Skeletal muscle cell (primary cell): ENCODE data around the gene HOXB9.

Experiments used
- DNase-seq: peaks from one replicate; pipeline ENCODE4 v3.0.0-alpha.2; 2010; ENCODE audit warnings: low read depth
- H3K4me3 ChIP-seq: 2 replicates; pipeline ENCODE4 v1.5.1; 2011; ENCODE audit warnings: low read depth, mild to moderate bottlenecking, control low read depth, low read length, moderate library complexity

HOXB9 gene

DNA sequence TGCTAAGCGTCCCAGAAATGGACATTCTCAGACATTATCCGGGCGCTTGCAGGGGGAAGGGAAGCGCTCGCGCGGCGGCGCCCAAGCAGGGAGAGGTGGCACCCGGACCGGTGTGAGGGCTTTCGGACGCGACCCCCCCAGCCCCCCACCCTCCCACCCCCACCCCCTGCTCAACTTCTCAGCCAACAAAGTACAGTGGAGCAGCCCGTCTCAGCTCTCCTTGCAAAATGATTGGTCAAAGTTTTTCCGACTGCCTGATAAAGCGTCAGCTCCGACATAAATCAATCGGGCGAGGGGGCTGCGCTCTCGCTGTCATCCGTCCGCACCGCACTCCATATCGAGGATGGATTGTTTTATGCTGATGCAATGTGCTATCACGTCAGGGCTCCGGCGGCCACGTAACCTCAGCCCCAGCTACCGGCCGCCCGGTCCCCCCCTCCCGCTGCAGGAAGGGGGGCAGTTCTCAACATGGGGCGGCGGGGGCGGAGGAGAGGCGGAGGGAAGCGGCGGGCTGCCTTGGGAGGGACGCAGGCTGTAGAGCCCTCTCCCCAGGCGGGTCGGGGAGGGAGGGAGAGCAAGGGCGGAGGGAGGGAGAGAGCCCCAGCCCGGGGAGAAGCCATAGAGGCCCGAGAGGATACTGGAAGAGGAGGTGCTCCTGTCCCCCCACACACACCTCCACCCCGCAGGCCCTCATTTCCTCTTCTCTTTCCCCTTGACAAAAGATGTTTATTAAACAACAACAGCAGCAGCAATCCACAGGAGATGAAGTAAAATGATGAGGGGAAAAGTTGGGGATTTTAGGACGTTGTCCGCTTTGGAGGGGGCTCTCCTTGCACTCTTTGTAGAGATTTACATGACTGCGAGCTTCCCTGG lies at the start of gene HOXB9:
TSS of gene HOXB9 (minus strand) at position 114 of the 873 bp plus-strand sequence. CDS start at position 25, 89 bp downstream.
- DNase-seq, result no peak
- peak within 1 kb of the TSS; percentile 42 for H3K4me3 ChIP-seq

DNA sequence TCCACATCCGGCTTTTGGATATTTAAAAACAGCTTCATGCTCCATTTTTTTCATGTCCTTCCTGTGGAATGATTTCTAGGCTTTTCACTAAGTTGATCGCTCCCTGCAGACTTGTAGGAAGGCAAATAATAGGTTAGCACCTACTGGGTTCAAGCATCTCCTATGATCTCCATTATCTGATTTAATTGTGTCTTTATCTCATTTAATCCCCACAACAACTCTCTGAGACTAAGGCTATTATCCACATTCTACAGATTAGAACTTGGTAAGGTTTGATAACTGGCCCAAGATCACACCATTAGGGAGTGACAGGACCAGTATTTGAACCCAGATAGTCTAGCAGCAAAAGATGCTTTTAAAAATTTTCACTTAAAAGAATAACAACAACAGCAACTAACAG lies 46.2 kb upstream of the HOXB9 start:
- H3K4me3 ChIP-seq, result no peak overlapping the region
- DNase-seq, result no peak

DNA sequence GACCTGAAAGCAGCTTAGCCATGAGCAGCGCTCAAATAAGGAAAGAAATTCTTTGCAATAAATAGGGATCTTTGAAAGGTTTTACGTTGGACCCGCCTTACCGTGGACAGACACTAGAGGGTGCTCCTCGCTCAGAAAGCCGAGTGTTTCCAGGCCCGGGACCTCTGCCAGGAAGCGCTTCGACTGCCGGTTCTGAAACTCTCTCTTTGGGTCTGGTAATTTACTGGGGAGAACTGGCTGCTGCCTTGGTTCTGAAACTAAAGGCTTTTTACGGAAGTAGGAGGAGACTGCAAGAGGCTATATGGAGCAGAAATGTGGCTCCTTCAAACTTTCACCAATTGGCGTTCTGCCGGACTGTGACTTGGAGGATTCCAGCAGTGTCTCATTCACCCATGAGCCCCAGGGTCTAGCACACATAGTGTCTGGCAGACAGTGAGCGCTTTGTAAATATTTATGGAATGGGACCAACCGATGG lies 45.6 kb upstream of the HOXB9 start:
- H3K4me3 ChIP-seq, result peak overlapping the region; percentile 50

DNA sequence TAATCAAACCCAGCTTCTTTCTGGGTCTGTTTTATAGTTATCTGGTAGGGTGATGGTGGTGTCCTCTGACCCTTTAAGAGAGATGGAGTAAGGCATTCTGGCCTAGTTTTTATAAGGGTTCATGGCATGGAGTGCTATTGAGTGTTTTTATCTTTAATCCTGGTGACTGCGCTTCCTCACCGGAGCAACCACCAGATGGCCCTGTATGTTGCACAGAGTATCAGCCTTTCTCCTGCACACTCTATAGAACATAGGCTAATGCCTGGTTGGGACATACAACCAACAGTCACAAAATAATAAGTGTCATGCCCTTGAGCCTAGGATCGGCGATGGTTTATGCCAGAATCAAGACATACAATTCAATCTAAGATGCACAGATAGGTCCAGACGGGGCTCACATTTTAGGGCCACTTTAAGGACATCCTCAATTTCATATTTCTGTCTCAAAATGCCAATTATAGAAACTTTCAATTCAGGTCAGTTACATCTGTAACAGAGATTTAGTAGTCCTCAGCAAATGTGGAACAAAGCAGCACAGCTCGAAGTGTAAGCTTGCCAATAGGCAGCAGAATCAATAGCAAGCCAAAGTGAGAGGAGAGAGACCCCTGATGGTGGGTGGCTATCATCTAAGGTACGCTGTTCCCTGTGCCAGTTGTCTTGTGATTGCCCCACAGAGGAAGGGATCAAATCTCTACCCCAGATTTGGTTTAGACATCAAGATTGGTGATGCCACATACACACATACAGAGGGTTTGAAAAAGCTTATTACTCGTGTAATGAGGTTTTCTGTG lies 37.2 kb upstream of the HOXB9 start:
- no peak overlapping the region for H3K4me3 ChIP-seq
- no peak for DNase-seq

More for the DNA sequence above, 45.6 kb upstream of the HOXB9 start:
- DNase-seq, result peak; percentile 15

DNA sequence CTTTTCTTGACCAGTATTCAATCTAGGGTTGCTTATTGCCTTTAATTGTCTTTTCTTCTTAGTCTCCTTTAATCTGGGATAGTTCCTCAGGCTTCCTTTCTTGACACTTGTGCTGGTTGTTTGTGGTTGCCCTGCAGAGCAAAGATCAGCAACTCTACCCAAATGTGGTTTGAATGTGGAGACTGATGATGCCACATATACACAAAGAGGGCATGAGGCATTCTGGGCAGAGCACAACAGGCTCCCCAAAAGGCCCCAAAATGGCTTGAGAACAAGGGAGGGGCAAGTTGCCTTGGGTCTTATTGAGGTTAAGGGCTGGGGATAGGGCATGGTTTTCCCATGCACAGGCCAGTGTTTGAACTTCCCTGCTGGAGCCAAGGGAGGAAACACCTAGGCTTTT lies 29.8 kb upstream of the HOXB9 start:
- no peak overlapping the region for H3K4me3 ChIP-seq
- DNase-seq, result no peak

DNA sequence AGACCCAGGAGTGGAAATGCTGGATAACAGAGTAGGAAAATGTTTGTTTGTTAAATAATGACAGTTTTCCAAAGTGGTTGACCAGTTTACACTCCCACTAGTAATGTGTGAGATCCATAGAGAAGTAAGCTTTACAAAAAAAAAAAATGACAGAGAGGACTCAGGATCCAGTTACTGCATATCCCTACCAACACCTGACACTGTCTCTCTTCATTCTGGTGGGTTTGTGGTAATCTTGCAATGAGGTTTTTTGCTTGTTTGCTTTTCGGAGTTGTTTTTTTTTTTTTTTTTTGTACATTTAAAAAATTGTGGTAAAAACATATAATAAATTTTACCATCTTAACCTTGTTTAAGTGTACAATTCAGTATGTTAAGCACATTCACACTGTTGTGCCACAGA lies 23.6 kb upstream of the HOXB9 start:
- no peak for DNase-seq
- no peak overlapping the region for H3K4me3 ChIP-seq

DNA sequence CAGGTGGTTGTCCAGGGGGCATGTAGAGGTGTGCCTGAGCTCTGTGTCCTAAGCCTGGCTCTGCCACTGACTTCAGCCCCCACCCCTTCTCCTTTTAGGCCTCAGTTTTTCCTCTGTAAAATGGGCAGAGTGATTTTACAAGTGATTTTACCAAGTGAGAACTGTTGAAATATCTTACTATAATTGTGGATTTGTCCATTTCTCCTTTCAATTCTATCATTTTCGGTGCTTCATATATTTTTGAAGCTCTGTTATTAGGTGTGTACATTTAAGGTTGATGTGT lies 21.7 kb upstream of the HOXB9 start:
- DNase-seq, result no peak
- no peak overlapping the region for H3K4me3 ChIP-seq

DNA sequence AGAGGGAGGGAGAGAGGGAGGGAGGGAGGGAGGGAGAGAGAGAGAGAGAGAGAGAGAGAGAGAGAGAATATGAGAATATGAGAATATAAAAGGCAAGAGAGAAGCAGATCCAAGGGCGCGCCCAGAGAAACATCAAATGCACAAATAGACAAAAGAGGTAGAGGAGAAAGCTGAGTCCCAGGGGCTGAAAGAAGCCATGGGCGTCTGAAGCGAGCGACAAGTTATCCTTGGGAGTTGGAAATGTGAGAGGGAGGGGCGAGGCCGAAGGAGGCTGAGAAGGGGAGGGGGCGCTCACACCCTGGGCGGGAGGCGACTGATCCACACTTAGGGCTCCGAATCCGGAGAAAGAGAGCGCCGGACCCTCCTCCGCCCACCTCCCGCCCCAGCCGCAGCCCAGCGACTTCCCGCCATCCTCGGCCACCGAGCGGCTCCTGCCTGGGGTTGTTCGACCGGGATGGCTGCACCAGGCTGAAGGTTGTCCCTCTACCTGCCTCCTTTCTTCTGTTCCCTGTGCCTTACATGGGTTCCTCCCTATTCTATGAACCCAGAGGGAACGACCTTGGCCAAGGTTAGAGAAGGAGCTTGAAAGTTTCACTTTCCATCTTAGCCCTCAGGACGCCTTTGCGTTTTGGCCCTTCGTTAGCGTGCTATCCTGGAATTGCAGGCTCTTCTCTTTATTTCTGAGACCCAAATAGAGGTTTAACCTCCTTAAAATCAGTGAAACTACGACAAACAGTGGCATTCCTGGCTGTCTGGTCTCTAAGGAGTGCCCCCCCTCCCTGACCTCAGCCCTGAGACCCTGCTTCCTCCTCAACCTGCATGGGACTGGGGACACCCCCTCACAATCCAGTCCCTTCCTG lies 21.2 kb upstream of the HOXB9 start:
- H3K4me3 ChIP-seq, result peak overlapping the region; percentile 37
- DNase-seq, result no peak

DNA sequence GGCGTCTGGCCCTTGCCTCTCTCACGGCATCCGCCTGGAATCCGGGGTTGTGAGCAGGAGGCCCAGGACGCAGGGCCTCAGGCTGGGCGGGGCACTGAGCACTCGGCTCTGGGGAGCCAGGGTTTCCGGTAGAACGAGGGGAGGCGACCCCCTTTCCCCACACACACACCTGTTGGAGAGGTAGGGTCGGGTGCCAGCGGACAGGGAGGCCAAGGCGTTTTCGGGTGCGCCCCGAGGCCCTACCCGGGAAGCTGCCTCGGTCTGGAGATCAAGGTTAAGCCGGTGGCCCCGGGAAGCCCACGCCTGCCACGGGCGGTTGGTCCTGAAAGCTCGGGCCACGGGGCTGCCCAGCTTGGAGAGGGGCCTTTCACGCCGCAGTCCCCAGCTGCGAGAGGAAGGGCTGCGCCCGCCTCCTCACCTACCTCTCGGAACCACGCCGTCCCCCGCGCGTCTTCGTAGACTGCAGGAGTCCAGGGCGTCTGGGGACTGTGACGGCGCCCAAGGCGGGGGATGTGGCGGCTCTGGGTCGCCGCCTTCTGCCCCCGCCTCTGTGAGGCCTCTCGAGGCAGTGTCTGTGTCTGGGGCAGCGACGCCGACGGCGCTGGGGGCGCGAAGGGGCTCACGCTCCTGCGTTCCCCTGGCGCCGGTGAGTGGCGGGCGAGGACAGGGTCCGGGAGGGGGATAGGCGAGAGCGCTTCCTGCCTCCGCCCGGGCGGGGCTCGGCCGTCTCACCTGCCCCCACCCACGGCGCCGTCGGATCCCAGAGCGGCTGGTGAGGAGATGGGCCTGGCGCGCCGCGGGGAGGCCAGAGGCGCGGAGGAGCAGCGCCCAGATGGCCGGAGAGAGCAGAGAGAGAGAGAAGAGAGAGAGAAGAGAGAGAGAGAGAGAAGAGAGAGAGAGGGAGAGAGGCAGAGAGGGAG lies 20.3 kb upstream of the HOXB9 start:
- no peak for DNase-seq
- peak overlapping the region; percentile 0 for H3K4me3 ChIP-seq

DNA sequence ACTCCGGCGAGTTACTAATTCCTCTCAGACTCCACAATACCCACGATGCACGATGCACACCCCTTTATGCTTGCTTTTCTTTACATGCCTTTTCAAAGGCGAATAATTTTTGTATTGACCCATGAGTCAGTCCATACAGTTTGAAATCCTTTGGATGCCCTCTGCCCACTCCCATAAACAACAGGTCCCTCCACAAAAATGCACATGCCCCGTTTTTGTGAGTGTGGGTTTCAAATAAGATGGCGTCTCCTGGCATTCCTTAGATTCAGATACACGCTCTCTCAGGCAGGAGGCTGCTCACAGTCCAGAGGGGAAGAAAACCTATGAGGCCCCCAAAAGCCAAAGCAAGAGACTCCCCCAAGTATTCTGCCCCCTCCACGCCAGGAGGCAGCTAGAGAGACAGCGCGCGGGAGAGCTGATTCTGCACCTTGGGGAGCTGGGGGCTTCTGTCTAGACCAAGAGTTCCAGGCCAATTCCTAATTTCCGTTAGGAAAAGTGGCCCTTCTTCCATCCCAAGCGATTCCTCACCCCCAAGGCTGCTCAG lies 19.6 kb upstream of the HOXB9 start:
- no peak for DNase-seq
- peak overlapping the region; percentile 0 for H3K4me3 ChIP-seq

DNA sequence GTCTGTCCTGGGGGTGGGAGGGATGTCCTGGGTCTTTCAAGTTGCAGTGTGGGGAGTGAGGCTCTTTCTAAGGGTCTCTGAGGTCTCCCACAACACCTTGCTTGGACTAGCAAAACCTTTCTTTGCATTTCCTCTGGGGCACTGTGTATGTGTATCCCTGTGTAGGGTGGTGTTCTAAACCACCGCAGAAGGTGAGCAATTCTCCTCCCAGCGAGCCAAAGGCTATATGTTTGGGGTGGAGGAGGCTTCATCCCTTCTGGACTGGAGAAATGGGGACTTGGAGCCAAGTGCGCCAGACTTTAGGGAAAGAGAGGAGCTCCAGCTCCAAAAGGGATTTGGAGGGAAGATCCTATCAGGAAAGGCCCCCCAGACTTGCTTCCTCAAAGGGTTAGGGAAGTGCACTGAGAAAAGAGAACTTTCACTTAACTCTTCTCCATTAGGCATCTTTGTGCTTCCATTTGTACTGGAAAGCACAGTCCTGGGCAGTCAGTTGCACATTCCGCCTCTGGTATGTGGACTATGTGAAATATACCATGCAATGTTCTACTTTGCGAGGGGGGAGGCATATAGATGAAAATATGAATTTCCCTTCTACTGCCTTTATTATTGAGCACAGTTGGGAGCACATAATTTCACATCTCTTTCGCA lies 18.9 kb upstream of the HOXB9 start:
- no peak for DNase-seq
- no peak overlapping the region for H3K4me3 ChIP-seq

DNA sequence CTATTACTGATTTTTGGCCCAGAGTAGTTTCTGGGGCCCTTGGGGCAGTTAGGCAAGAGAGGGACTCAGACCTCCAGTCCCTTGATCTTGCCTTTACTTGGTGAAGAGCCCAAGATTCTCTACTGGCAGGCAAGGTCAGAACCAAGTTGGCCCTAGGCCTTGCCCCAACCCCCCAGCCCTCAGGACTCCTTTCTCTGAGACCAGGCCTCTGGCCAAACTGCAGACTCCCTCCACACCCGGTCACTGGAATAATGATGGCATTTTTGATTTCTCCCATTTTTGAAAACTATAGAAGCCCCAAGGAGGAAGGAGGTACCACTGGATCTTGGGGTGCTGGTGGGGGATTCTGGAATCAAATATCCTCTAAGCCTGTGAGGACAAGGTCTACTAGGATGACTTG lies 18.0 kb upstream of the HOXB9 start:
- no peak for DNase-seq
- no peak overlapping the region for H3K4me3 ChIP-seq

DNA sequence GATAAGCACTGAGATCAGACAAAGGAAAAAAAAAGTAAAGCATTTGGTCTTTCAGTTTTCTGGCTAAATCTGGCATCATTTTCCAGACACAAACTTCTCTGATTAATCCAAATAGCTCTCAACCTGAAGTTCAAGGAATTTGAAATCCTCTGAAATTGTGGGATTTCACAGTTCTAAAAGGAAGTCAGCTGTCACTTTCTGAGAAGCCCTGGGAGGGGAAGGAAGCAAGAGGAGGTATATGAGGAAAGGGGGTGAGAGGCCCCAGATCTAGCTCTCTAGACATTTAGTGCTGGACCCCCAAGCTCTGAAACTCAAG lies 17.5 kb upstream of the HOXB9 start:
- no peak overlapping the region for H3K4me3 ChIP-seq
- no peak for DNase-seq

DNA sequence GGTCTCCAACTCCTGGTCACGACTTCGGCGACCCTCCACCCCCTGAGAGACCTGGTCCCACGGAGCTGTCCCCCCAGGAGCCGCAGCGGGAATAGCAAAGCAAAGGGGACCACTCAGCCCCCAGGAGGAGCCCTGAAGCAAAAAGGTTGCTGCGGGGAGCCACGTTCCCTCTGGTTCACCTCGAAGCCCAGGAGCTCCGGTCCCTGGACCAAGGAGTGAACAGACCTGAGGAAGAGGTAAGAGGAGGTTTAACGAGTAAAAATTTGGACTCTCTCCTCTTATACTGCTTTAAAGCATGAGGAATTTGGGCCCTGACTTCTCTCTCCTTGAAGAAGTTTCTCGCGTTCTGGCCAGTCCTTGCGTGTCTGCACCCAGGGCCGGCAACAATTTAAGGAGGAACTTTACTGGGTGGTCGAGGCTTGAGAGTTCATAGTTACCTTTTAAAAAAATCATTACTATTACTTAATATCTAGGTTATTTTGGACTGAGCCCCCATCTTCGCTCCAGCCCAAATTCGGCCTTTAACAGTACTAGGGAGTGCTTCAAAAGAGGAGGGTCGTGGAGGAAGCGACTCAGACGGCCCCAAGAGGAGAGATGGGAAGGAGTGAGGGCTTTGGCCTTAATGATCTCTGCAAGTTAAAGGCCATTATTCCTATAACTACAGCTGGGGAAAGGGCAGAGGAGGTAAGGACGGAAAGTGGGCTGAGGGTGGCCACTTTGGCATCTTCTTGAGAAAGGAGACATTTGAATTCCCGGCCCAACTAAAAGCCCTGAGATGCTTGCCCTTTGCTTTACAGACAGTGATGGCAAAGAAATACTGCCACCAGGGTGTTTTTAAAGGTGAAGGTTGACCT lies 16.9 kb upstream of the HOXB9 start:
- DNase-seq, result no peak
- no peak overlapping the region for H3K4me3 ChIP-seq

DNA sequence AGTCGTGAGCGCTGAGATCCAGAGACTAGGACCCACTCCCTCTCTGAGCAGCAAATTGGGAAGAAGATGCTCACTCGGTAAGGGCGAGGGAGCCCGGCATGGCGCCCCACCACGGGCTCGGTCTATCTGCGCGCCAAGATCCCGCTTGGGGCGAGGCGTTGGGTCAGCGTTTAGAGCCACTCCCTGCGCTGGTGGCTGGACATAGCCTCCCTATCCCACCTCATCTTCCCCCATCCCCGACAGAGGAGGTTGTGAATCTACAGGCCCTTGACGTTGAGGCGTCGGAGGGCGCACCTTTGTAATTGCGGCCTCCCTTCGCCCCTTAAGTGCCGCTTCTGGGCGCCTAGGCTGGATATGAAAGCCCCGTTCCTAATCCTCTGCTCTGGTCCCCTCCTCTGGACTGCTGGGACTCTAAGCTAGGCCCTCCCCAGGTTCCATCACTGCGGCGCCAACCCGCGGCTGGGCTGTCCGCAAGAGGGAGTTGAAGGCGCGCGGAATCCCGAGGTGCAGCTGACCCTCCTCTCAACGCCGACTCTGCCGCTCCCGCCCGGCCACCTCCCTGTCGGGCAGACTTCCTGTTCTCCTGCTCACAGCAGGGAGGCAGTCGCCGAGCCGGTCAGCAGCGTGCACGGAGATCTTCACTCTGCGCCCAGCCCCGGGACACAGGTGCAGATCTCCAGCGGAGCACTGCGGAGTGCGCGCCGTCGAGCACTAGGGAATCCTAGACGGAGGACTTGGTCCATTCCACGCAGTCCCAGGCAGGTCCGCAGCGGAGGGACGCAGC lies 16.1 kb upstream of the HOXB9 start:
- no peak overlapping the region for H3K4me3 ChIP-seq
- no peak for DNase-seq

DNA sequence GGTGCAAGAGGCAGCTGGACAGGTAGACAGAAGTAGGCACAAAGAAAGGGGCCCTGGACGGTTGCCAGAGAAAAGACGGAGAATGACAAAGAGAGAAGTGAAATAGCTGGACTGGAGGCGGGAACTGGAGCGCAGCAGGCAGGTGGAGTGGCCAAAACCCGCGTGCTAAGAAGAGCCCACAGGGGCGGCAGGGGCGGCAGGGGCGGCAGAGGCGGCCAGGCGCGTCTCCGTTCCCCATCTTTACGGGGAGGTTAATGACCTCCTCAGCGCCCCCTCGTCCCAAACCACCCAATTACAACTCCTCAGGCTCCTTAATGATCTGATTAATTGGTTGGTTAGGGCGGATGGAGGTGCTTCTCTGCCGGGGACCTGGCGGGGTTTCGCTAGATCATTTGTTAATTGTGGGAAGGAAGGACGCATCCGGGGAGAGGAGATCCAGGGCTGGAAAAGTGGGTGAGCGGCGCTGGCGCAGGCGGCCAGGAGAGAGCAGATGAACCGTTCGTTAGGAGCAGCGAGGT lies 15.4 kb upstream of the HOXB9 start:
- no peak for DNase-seq

DNA sequence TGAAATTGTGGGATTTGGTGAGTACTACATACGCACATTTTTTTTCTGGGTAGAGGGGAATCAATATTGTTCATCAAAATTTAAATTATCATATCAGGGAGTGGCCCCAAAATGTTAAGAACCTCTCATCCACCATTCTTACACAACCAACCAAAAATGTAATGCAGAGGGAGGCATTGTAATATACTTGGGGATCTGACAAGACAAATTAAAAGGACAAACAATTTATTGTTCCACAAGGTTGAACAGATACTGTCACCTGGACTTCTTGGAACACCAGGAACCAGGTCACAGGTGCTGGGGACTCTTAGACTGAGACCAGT lies 14.7 kb upstream of the HOXB9 start:
- no peak overlapping the region for H3K4me3 ChIP-seq
- no peak for DNase-seq

More for the DNA sequence above, 15.4 kb upstream of the HOXB9 start:
- H3K4me3 ChIP-seq, result no peak overlapping the region
